GM23248 (cell line): ENCODE results near the gene TEX28. TPM values are rescaled to one million over a fixed set of nuclear protein-coding genes. Genes with fewer than 3 reads are reported as not detected.
"Not testable (repeated sequence)": the region's sequence is repeated elsewhere in the genome, so short reads cannot be mapped to it uniquely, and the experiment has no call there.

Experiments used
- DNase-seq: peaks from one replicate; pipeline ENCODE4 v3.0.0-alpha.2; 2015
- H2AFZ ChIP-seq: fragments of 200-600 bp; sonication (generic); 2 replicates; pipeline ENCODE4 v1.6.1; 2016; ENCODE audit warnings: antibody characterized with exemption
- H3F3A ChIP-seq: fragments of 200-600 bp; sonication (generic); 2 replicates; pipeline ENCODE4 v1.6.1; 2016; ENCODE audit warnings: mild to moderate bottlenecking, antibody characterized with exemption, mixed run types; ENCODE audit not compliant: insufficient read depth
- H3K27ac ChIP-seq: fragments of 200-600 bp; sonication (generic); 2 replicates; pipeline ENCODE4 v1.5.1; 2016; ENCODE audit warnings: mild to moderate bottlenecking
- H3K27me3 ChIP-seq: fragments of 200-600 bp; sonication (generic); replicated peaks from 2 replicates; pipeline ENCODE4 v1.6.1; 2016; ENCODE audit warnings: mild to moderate bottlenecking; ENCODE audit not compliant: insufficient read depth
- H3K36me3 ChIP-seq: fragments of 200-600 bp; sonication (generic); 2 replicates; pipeline ENCODE4 v1.6.1; 2016; ENCODE audit warnings: low read depth, mild to moderate bottlenecking
- H3K4me1 ChIP-seq: fragments of 200-600 bp; sonication (generic); 2 replicates; pipeline ENCODE4 v1.6.1; 2016; ENCODE audit warnings: mild to moderate bottlenecking; ENCODE audit not compliant: insufficient read depth
- H3K4me2 ChIP-seq: fragments of 200-600 bp; sonication (generic); one replicate; pipeline ENCODE4 v1.6.1; 2016; ENCODE audit warnings: mild to moderate bottlenecking; ENCODE audit not compliant: unreplicated experiment
- H3K4me3 ChIP-seq: fragments of 200-600 bp; sonication (generic); 2 replicates; pipeline ENCODE4 v1.5.1; 2016; ENCODE audit warnings: mild to moderate bottlenecking
- H3K79me2 ChIP-seq: fragments of 200-600 bp; sonication (generic); 2 replicates; pipeline ENCODE4 v1.6.1; 2016; ENCODE audit warnings: mild to moderate bottlenecking; ENCODE audit not compliant: insufficient read depth
- H3K9ac ChIP-seq: fragments of 200-600 bp; sonication (generic); 2 replicates; pipeline ENCODE4 v1.6.1; 2016; ENCODE audit warnings: mild to moderate bottlenecking
- H3K9me2 ChIP-seq: fragments of 200-600 bp; sonication (generic); 2 replicates; pipeline ENCODE4 v1.6.1; 2016; ENCODE audit warnings: mixed run types, mild to moderate bottlenecking, moderate library complexity; ENCODE audit not compliant: insufficient read depth
- H3K9me3 ChIP-seq: fragments of 200-600 bp; sonication (generic); one replicate; pipeline ENCODE4 v1.6.1; 2017; ENCODE audit warnings: low read depth
- H4K20me1 ChIP-seq: fragments of 200-600 bp; sonication (generic); 2 replicates; pipeline ENCODE4 v1.6.0; 2016; ENCODE audit not compliant: insufficient read depth
- WGBS, 2 experiments: methylation state at CpG; one replicate each; pipeline ENCODE4 v1.1.6; 2015 to 2017; ENCODE audit warnings: low lambda C conversion rate in 2 of 2, low coverage in 1 of 2; ENCODE audit errors: missing lambda C conversion rate in 2 of 2; 5-methylcytosine and 5-hydroxymethylcytosine counted together
- in situ Hi-C: fragments of 300-500 bp; cut with MboI; formaldehyde crosslinking; loops from 2 replicates; pipeline ENCODE4 v1.15.0; 2020
- polyA plus RNA-seq: library from polyadenylated mRNA; unstranded; fragments of >200 nt; fragmentation: Nextera tagmentation; extraction: Ambion mirVana; gene quantifications from 2 replicates; pipeline ENCODE4 v1.2.1, GENCODE V29; 2016
- total RNA-seq: library from RNA; depleted of rRNA; stranded (reverse); fragments of >200 nt; shearing (Covaris generic); gene quantifications from 2 replicates; pipeline ENCODE4 v1.2.3, GENCODE V29; 2014; rRNA removed

The TEX28 gene
- total and polyA plus RNA-seq, 2 experiments from 2014 or later, result not detected

- H3K4me2 ChIP-seq, H4K20me1 ChIP-seq, H3K79me2 ChIP-seq, H3K9me3 ChIP-seq, H3F3A ChIP-seq, H3K27ac ChIP-seq, H2AFZ ChIP-seq, H3K36me3 ChIP-seq, H3K4me1 ChIP-seq, H3K4me3 ChIP-seq, H3K9me2 ChIP-seq, H3K9ac ChIP-seq, in situ Hi-C loops, H3K27me3 ChIP-seq, DNase-seq: not testable (repeated sequence)
- WGBS, 2 experiments, result no CpG with 5 or more reads among the region's 3 CpGs
Observed at GRCh38 chrX:154231443-154231842, 63.5 kb downstream of the TEX28 start.

- H2AFZ ChIP-seq, H3K4me2 ChIP-seq, H3K4me1 ChIP-seq, H3K36me3 ChIP-seq, in situ Hi-C loops, H3K79me2 ChIP-seq, DNase-seq, H3F3A ChIP-seq, H3K4me3 ChIP-seq, H4K20me1 ChIP-seq, H3K9me2 ChIP-seq, H3K9ac ChIP-seq, H3K27ac ChIP-seq, H3K27me3 ChIP-seq, H3K9me3 ChIP-seq: not testable (repeated sequence)
- no CpG with 5 or more reads among the region's 9 CpGs for WGBS, 2 experiments
Observed at GRCh38 chrX:154226706-154227105, 68.2 kb downstream of the TEX28 start.

GRCh38 chrX:154225292-154225691 is 69.6 kb downstream of the TEX28 start:
- DNase-seq, H3K79me2 ChIP-seq, H3K27ac ChIP-seq, H3K9me3 ChIP-seq, H3K4me1 ChIP-seq, in situ Hi-C loops, H3F3A ChIP-seq, H3K27me3 ChIP-seq, H3K4me2 ChIP-seq, H3K9me2 ChIP-seq, H3K4me3 ChIP-seq, H2AFZ ChIP-seq, H3K9ac ChIP-seq, H3K36me3 ChIP-seq, H4K20me1 ChIP-seq: not testable (repeated sequence)
- no CpG with 5 or more reads among the region's 6 CpGs for WGBS, 2 experiments

Other genes with a start within 250 kb of the TEX28 start
- gene MECP2, start 197.4 kb downstream of the TEX28 start, total RNA-seq, result 16.5 and 16.7 TPM in 2 replicates
- gene MECP2, start 197.4 kb downstream of the TEX28 start, polyA plus RNA-seq, result 10.3 and 13.0 TPM in 2 replicates
- gene OPN1LW, start 150.9 kb downstream of the TEX28 start, total RNA-seq, result not detected in 2 replicates
- not detected in 2 replicates for gene OPN1LW, start 150.9 kb downstream of the TEX28 start, polyA plus RNA-seq
- gene OPN1MW, start 112.5 kb downstream of the TEX28 start, total RNA-seq, result not detected in 2 replicates
- gene OPN1MW, start 112.5 kb downstream of the TEX28 start, polyA plus RNA-seq, result not detected in 2 replicates
- gene OPN1MW2, start 75.4 kb downstream of the TEX28 start, total RNA-seq, result not detected in 2 replicates
- not detected in 2 replicates for gene OPN1MW2, start 75.4 kb downstream of the TEX28 start, polyA plus RNA-seq
- gene OPN1MW3, start 37.5 kb downstream of the TEX28 start, total RNA-seq, result not detected in 2 replicates
- gene OPN1MW3, start 37.5 kb downstream of the TEX28 start, polyA plus RNA-seq, result not detected in 2 replicates
- gene TKTL1, start 671 bp upstream of the TEX28 start, total RNA-seq, result not detected in 2 replicates
- gene TKTL1, start 671 bp upstream of the TEX28 start, polyA plus RNA-seq, result not detected in 2 replicates
- 2,857 and 2,903 TPM in 2 replicates for gene FLNA, start 79.5 kb upstream of the TEX28 start, total RNA-seq
- gene FLNA, start 79.5 kb upstream of the TEX28 start, polyA plus RNA-seq, result 1,377 and 1,379 TPM in 2 replicates
- gene EMD, start 84.2 kb upstream of the TEX28 start, total RNA-seq, result 39.7 TPM in 2 replicates
- gene EMD, start 84.2 kb upstream of the TEX28 start, polyA plus RNA-seq, result 86.6 and 96.0 TPM in 2 replicates
- gene RPL10, start 103.3 kb upstream of the TEX28 start, total RNA-seq, result 3,014 and 6,561 TPM in 2 replicates
- 1,381 and 1,435 TPM in 2 replicates for gene RPL10, start 103.3 kb upstream of the TEX28 start, polyA plus RNA-seq
- 60.7 TPM in 2 replicates for gene DNASE1L1, start 114.1 kb upstream of the TEX28 start, total RNA-seq
- gene DNASE1L1, start 114.1 kb upstream of the TEX28 start, polyA plus RNA-seq, result 16.6 and 17.0 TPM in 2 replicates
- 17.6 and 38.8 TPM in 2 replicates for gene TAFAZZIN, start 116.4 kb upstream of the TEX28 start, total RNA-seq
- 18.2 and 20.5 TPM in 2 replicates for gene TAFAZZIN, start 116.4 kb upstream of the TEX28 start, polyA plus RNA-seq
- 73.2 and 87.8 TPM in 2 replicates for gene ATP6AP1, start 133.6 kb upstream of the TEX28 start, total RNA-seq
- gene ATP6AP1, start 133.6 kb upstream of the TEX28 start, polyA plus RNA-seq, result 156 and 158 TPM in 2 replicates
- gene GDI1, start 142.0 kb upstream of the TEX28 start, total RNA-seq, result 196 and 228 TPM in 2 replicates
- 82.2 and 87.1 TPM in 2 replicates for gene GDI1, start 142.0 kb upstream of the TEX28 start, polyA plus RNA-seq
- 52.5 and 54.7 TPM in 2 replicates for gene FAM50A, start 149.0 kb upstream of the TEX28 start, total RNA-seq
- 122 and 125 TPM in 2 replicates for gene FAM50A, start 149.0 kb upstream of the TEX28 start, polyA plus RNA-seq
- gene PLXNA3, start 163.2 kb upstream of the TEX28 start, total RNA-seq, result 25.9 and 30.7 TPM in 2 replicates
- gene PLXNA3, start 163.2 kb upstream of the TEX28 start, polyA plus RNA-seq, result 26.7 and 35.1 TPM in 2 replicates
- gene LAGE3, start 184.2 kb upstream of the TEX28 start, total RNA-seq, result 42.9 and 44.0 TPM in 2 replicates
- 49.2 and 49.7 TPM in 2 replicates for gene LAGE3, start 184.2 kb upstream of the TEX28 start, polyA plus RNA-seq
- 36.8 and 53.0 TPM in 2 replicates for gene UBL4A, start 191.5 kb upstream of the TEX28 start, total RNA-seq
- 42.4 and 45.2 TPM in 2 replicates for gene UBL4A, start 191.5 kb upstream of the TEX28 start, polyA plus RNA-seq
- gene SLC10A3, start 195.5 kb upstream of the TEX28 start, total RNA-seq, result 48.3 and 61.0 TPM in 2 replicates
- gene SLC10A3, start 195.5 kb upstream of the TEX28 start, polyA plus RNA-seq, result 49.4 and 50.8 TPM in 2 replicates
- 27.8 and 43.6 TPM in 2 replicates for gene FAM3A, start 221.1 kb upstream of the TEX28 start, total RNA-seq
- gene FAM3A, start 221.1 kb upstream of the TEX28 start, polyA plus RNA-seq, result 35.2 and 35.7 TPM in 2 replicates